OCI-LY7 (cell line): ENCODE measurements around the gene NINJ2. TPM values are rescaled to one million over a fixed set of nuclear protein-coding genes. Genes with fewer than 3 reads are reported as not detected.
A peak's percentile ranks its signal among the peaks of the same experiment; 100 is the strongest.

Experiments used
- BruUV-seq: library from RNA; stranded (reverse); fragments of 400-500 nt; replicated peaks from 2 replicates; lab custom pipeline; 2021; lab: Mats Ljungman, UMichigan
- CTCF ChIA-PET: fragments of 300-600 bp; sonication (Branson Sonifier 250); formaldehyde crosslinking; loops from one replicate; lab custom pipeline; 2022; ENCODE audit warnings: antibody characterized with exemption; ENCODE audit not compliant: unreplicated experiment; lab: Charles Lee
- POLR2A ChIA-PET: fragments of 300-600 bp; sonication (Branson Sonifier 250); formaldehyde crosslinking; loops from one replicate; lab custom pipeline; 2022; ENCODE audit warnings: antibody characterized with exemption; lab: Charles Lee
- DNase-seq: peaks from one replicate; pipeline ENCODE4 v3.0.0-alpha.2; 2015; ENCODE audit warnings: low spot score
- H2AFZ ChIP-seq: fragments of 200-600 bp; sonication (generic), shearing (Covaris generic); 2 replicates; pipeline ENCODE4 v1.6.1; 2014; ENCODE audit warnings: mild to moderate bottlenecking, antibody characterized with exemption, low read length, moderate library complexity
- H3K27ac ChIP-seq: fragments of 200-600 bp; sonication (generic); 2 replicates; pipeline ENCODE4 v1.5.1; 2014; ENCODE audit warnings: mixed run types, low read depth, mild to moderate bottlenecking, moderate library complexity, low read length, inconsistent platforms; ENCODE audit not compliant: poor library complexity, severe bottlenecking
- H3K36me3 ChIP-seq: fragments of 200-600 bp; sonication (generic); 2 replicates; pipeline ENCODE4 v1.6.1; 2014; ENCODE audit warnings: mild to moderate bottlenecking, antibody characterized with exemption, low read length, moderate library complexity, mixed read lengths; ENCODE audit not compliant: insufficient read depth
- H3K4me1 ChIP-seq: fragments of 200-600 bp; sonication (generic); 2 replicates; pipeline ENCODE4 v1.5.1; 2014; ENCODE audit warnings: mild to moderate bottlenecking, low read length; ENCODE audit not compliant: insufficient read depth, poor library complexity, severe bottlenecking
- H3K4me2 ChIP-seq: fragments of 200-600 bp; sonication (generic); 2 replicates; pipeline ENCODE4 v1.6.1; 2014; ENCODE audit warnings: mild to moderate bottlenecking, low read length
- H3K4me3 ChIP-seq: fragments of 200-600 bp; sonication (generic); 2 replicates; pipeline ENCODE4 v1.5.1; 2014; ENCODE audit warnings: mild to moderate bottlenecking, low read depth, low read length; ENCODE audit not compliant: poor library complexity, severe bottlenecking
- H3K79me2 ChIP-seq: fragments of 200-600 bp; sonication (generic); 2 replicates; pipeline ENCODE4 v1.6.1; 2016; ENCODE audit warnings: low read depth, mild to moderate bottlenecking, low read length, moderate library complexity, mixed read lengths; ENCODE audit not compliant: insufficient read depth
- H3K9me2 ChIP-seq: fragments of 200-600 bp; sonication (generic); 2 replicates; pipeline ENCODE4 v1.6.1; 2016; ENCODE audit warnings: mild to moderate bottlenecking, low read length, mixed read lengths; ENCODE audit not compliant: insufficient read depth
- H3K9me3 ChIP-seq: fragments of 200-600 bp; sonication (generic); 2 replicates; pipeline ENCODE4 v1.6.1; 2014; ENCODE audit warnings: mild to moderate bottlenecking, mixed run types, low read length, mixed read lengths
- H4K20me1 ChIP-seq: fragments of 200-600 bp; sonication (generic); 2 replicates; pipeline ENCODE4 v1.6.1; 2014; ENCODE audit warnings: mild to moderate bottlenecking, antibody characterized with exemption, low read length, moderate library complexity, mixed read lengths; ENCODE audit not compliant: insufficient read depth
- EZH2phosphoT487 ChIP-seq: fragments of 200-600 bp; sonication (generic); IDR thresholded peaks from 2 replicates; pipeline ENCODE4 v1.6.1; 2018; ENCODE audit warnings: low read depth, borderline replicate concordance, mild to moderate bottlenecking, mixed run types, antibody characterized with exemption, low read length, moderate library complexity, mixed read lengths
- intact Hi-C: fragments of 100-400 bp; cut with micrococcal nuclease; formaldehyde crosslinking; loops from one replicate; pipeline ENCODE4 v1.10.0; 2022; ENCODE audit not compliant: unreplicated experiment
- total RNA-seq, 2 experiments: library from RNA; depleted of rRNA in 1 of 2; stranded (reverse); fragments of >200 nt in 1 of 2; shearing (Covaris generic) in 1 of 2; gene quantifications; 2 replicates each; pipeline ENCODE4 v1.2.3, GENCODE V29; 2014 to 2022
- TF ChIP-seq, protein P1 (sequence below): fragments of 200-600 bp; sonication (generic); conservative IDR thresholded peaks from 2 replicates; pipeline ENCODE4 v1.5.1; 2014; ENCODE audit warnings: mild to moderate bottlenecking, antibody characterized with exemption, low read length, moderate library complexity, mixed read lengths

NINJ2 gene
- total RNA-seq, 2 experiments from 2014 or later, result 0.79 to 4.4 TPM

DNA sequence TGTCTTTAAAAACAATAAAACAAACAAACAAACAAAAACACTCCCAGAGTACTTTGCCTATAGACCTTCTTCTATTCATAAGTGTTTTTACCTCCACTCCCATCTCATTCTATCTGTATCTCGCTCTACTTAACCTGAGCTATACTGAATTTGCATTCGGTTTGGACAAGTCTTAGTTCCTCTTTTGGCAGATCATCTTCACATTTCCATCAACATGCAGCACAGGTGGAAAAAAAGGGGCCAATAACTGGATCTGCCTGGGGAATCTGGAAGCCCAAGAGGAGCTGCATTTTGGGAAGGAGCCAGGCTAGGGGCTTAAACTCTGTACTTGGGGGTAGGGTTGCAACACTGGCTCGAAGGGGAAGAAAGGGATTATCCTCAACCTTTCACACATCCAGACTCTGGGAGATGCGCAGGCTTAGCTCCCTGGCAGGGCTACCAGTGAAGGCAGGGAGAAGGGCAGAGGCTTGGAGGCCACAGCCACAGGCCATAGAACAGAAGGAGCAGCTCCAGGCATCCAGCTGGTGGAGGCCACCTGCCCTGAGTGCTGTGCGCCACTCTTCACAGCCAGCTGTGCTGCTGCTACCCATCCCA is 4.1 kb downstream of the NINJ2 start:
- Histone ChIP-seq H4K20me1 (no peaks in the 10 kb centered on the region), H3K4me2 (peak overlapping the region; percentile 55), H3K4me1 (peaks cover 67% of the 10 kb centered on the region), H2AFZ (peak overlapping the region; percentile 19; the same call in 1 of the 2 replicates), H3K79me2 (no peaks in the 10 kb centered on the region), H3K36me3 (no peaks in the 10 kb centered on the region), H3K9me2 (no peaks in the 10 kb centered on the region), H3K9me3 (no peaks in the 10 kb centered on the region), H3K27ac (peak overlapping the region; percentile 70), H3K4me3 (peak overlapping the region; percentile 16)
- TF ChIP-seq, protein P1, sequence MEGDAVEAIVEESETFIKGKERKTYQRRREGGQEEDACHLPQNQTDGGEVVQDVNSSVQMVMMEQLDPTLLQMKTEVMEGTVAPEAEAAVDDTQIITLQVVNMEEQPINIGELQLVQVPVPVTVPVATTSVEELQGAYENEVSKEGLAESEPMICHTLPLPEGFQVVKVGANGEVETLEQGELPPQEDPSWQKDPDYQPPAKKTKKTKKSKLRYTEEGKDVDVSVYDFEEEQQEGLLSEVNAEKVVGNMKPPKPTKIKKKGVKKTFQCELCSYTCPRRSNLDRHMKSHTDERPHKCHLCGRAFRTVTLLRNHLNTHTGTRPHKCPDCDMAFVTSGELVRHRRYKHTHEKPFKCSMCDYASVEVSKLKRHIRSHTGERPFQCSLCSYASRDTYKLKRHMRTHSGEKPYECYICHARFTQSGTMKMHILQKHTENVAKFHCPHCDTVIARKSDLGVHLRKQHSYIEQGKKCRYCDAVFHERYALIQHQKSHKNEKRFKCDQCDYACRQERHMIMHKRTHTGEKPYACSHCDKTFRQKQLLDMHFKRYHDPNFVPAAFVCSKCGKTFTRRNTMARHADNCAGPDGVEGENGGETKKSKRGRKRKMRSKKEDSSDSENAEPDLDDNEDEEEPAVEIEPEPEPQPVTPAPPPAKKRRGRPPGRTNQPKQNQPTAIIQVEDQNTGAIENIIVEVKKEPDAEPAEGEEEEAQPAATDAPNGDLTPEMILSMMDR, result no peak
- no peak for TF ChIP-seq EZH2phosphoT487
- CTCF ChIA-PET, result no interaction called here
- no TSS peak for BruUV-seq
- intact Hi-C loops, result no loop called here
- DNase-seq, result peak; percentile 83
- POLR2A ChIA-PET, result interaction anchor here (0.6 to 2.2 kb wide), 9 partner anchors 9 to 301 kb away, joined by 3 to 9 read pairs (median 3); no protein-coding TSS in a partner anchor

DNA sequence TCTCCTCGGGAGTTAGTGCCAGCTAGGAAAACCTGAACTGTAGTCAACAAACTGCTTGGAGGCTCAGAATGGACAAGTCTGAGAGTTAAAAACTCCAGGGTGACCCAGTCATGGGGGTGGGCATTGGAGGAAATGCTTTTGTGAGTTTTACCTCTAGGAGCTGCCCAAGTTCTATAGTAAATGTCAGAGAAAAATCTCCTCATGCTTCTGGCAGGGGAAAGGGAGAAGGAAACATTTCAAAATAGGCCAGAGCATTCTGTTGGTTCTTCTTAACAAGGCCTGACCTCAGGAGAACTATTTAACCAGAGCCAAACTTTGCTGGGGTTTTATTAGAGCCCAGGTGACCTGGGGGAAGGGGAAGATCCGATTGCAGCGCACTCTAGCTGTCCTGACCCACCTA is 12.3 kb downstream of the NINJ2 start:
- peaks cover 7% of the 10 kb centered on the region; the same call in 1 of the 2 replicates for H3K9me3 ChIP-seq
- ChIA-PET CTCF (no interaction called here), POLR2A (interaction anchor here (1.2 to 2.1 kb wide), 2 partner anchors 12 to 34 kb away, joined by 4 to 9 read pairs; partner anchors contain the start of gene NINJ2)
- no peaks in the 10 kb centered on the region for H4K20me1 ChIP-seq
- peaks cover 55% of the 10 kb centered on the region for H3K4me1 ChIP-seq
- peak overlapping the region; percentile 23; the same call in 1 of the 2 replicates for H3K4me2 ChIP-seq
- H3K9me2 ChIP-seq, result no peaks in the 10 kb centered on the region
- DNase-seq, result no peak
- BruUV-seq, result no TSS peak
- no peaks in the 10 kb centered on the region for H3K36me3 ChIP-seq
- H3K79me2 ChIP-seq, result no peaks in the 10 kb centered on the region
- no peak overlapping the region for H2AFZ ChIP-seq
- TF ChIP-seq, protein P1, result peak; percentile 61
- TF ChIP-seq EZH2phosphoT487, result no peak
- H3K27ac ChIP-seq, result no peak overlapping the region
- intact Hi-C loops, result no loop called here
- no peak overlapping the region for H3K4me3 ChIP-seq
